NOMO-1 (cell line): ENCODE results near the gene PLPPR2.
"Not testable (repeated sequence)": the region's sequence is repeated elsewhere in the genome, so short reads cannot be mapped to it uniquely, and the experiment has no call there.

Experiments
- DNase-seq, 2 experiments: peaks; one replicate each; lab custom pipeline; 2025; ENCODE audit not compliant: unreplicated experiment in 2 of 2; lab: John Stamatoyannopoulos, UW

The PLPPR2 gene

DNA sequence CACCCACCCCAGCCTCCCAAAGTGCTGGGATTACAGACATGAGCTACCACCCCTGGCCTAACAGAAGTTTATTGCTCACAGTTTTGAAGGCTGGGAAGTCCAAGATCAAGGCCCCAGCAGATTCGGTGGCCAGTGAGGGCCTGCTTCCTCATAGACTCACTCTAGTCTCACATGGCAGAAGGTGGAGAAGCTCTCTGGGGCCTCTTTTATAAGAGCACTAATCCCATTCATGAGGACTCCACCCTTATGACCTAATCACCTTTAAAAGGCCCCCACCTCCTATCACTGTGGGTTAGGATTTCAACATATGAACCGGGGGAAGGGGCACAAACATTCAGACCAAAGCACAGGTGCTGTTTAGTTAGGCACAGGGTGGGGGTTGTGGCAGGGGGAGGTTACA is 12.3 kb downstream of the PLPPR2 start:
- no peak for DNase-seq

DNA sequence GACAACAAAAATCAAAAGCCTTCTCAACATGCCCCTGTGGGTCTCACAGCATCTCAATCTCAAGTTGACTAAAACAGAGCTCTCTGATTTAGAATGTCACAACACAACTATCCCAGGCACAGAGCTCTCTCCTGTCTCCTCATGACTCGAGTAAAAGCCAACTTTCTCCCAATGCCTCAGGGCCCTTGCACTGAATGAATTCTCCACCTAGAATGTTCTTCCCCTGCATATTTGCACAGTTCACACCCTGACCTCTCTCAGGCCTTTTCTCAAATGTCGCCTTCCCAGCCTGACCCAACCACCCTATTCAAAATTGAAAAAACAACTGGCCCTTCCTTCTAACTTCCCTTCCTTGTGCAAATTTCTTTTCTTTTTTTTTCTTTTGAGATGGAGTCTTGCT is 15.5 kb downstream of the PLPPR2 start:
- no peak for DNase-seq

DNA sequence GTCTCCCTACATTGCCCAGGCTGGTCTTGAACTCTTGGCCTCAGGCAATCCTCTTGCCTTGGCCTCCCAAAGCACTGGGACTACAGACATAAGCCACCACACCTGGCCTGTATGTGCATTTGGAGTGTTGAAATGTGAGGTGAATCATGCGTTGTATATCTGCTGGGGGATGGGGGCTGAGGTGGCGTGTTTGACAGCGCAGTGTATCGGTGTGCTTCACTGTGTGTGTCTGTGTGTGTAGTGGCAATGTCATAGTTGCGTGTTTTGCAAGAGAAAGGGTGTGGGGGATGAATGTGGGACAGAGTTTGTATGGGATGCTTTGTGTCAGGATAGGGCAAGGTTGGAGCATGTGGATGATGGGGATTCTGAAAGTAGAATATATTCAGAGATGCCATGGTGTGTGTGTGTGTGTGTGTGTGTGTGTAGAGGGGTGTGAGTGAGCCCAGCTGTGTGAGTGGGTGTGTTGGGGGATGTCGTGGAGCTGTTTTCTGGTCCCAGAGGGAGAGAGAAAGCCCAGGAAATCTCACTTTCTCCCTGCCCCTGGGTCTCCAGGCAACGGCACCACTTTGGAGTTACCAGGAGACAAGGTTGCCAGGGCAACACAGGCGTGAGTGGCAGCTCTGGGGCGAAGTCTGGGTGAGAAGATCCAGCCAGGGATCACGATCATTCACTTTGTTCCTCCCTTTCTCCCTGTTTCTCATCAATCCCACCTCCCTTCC is 18.1 kb downstream of the PLPPR2 start:
- DNase-seq = peak in 1 of 2 experiments; percentile 54

DNA sequence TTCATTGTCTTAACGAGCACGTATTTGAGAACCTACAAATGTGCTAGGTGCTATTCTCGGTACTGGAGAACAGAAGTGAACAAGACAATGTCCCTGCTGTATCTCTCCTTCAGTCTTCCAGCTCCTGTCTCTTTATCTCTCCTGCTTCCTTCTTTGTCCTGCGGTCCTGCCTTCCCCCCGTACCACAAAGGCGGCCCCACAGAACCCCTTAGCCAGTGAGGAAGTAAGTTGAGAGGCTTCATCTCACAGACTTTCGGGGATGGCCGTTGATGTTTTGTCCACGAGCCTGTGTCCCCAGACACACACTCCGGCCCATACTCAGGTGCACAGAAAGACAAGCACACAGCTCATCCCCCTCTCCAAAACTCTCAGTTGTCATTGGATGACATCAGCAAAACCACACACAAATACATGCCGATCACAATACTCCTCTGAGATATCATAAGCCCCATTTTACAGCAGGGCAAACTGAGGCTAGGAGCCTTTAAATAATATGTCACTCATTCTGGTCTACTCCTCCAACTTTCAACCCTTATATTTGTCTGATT is 18.7 kb downstream of the PLPPR2 start:
- DNase-seq = peak; percentile 38 to 54

DNA sequence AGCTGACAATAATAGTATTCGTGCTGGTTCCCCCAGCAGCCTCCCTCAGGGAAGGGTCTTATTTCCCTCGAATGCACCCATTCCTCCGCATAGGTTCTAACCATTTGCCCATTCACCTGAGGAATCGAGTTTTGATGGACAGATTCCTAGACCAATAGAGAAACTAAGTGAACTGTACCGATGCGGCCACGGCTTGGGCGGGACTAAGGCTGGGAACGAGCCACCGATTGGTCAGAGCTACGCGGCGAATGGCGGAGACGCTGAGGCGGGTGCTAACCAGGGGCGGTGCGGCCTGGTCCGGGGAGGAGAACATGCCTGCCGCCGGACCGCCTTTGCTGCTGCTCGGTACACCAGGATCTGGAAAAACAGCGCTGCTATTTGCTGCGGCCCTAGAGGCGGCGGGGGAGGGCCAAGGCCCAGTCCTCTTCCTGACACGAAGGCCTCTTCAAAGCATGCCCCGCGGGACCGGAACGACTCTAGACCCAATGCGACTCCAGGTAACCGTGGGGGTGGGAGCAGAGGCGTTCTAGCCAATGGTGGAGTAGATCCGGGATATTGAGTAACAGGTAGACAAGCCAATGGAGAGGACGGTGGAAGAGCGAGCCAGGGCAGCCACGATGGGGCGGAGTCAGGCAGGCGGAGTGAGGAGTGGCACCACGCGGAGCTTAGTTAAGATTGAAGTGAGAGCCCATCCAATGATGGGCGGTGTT is 19.4 kb downstream of the PLPPR2 start, which contains the start of gene SWSAP1:
SWSAP1 (plus strand) TSS at position 234 of the 710 bp plus-strand sequence; CDS start at position 249, 15 bp downstream.
- peak; percentile 99 to 100 for DNase-seq

DNA sequence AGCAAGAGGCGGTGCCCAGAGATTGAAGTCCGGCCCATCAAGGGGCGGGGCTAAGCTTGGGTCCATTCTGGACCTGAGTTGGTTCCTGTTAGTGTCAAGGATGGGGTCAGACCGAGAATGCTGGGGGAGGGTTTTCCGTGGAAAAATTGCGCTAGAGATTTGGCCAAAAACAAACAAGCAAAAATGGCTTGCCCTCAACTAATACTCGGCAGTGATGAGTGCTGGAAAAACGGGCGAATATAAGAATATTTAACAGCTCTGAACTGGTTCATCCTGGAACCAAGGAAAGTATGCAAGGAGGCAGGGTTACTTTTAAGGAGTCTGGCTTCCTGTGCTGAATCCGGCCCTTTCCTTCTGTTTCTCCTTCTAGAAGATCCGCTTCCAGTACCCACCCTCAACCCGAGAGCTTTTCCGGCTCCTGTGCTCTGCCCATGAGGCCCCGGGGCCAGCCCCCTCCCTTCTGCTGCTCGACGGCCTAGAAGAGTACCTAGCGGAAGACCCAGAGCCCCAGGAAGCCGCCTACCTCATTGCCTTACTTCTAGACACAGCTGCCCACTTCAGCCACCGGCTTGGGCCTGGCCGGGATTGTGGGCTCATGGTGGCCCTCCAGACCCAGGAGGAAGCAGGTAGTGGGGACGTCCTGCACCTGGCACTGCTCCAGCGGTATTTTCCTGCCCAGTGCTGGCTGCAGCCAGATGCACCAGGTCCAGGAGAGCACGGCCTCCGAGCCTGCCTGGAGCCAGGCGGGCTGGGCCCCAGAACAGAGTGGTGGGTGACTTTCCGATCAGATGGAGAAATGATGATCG is 20.1 kb downstream of the PLPPR2 start:
- peak; percentile 53 to 56 for DNase-seq

DNA sequence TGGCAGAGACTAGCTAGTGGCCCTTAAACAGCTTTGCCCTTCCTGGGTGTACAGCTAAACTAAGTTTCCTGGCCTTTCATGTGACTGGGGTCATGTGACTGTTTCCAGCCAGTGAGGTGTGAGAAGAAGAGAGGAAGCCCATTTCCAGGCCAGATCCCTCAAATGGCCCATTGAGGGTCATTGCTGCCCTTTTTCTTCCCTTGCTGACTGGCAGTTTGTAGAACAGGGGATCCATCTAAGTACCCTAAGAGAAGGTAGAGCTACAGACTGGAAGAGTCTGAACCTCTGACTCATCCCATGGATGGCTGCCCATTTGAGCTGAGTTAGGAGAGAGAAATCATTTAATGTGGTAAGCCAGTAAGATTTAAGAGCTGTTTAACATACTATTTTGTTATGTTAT is 22.0 kb downstream of the PLPPR2 start:
- DNase-seq = peak in 1 of 2 experiments; percentile 19

DNA sequence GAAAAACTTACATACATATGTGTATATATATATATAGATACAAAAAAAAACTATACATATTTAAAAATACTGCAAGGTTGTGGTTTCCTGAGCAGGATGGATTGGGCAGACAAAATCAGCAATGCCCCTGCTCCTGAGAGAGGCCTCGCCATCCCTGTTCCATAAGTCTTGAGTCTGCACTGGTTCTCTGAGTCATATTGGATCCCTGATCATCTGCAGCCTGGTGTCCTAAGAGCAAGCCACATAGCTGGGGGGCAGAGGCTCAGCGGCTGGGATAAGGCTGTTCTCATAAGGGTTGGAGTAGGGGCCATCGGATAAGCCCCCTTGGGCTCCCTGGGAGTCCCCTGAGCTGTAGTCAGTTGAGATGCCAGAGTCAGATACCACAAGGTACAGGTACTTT is 22.5 kb downstream of the PLPPR2 start:
- DNase-seq = no peak

DNA sequence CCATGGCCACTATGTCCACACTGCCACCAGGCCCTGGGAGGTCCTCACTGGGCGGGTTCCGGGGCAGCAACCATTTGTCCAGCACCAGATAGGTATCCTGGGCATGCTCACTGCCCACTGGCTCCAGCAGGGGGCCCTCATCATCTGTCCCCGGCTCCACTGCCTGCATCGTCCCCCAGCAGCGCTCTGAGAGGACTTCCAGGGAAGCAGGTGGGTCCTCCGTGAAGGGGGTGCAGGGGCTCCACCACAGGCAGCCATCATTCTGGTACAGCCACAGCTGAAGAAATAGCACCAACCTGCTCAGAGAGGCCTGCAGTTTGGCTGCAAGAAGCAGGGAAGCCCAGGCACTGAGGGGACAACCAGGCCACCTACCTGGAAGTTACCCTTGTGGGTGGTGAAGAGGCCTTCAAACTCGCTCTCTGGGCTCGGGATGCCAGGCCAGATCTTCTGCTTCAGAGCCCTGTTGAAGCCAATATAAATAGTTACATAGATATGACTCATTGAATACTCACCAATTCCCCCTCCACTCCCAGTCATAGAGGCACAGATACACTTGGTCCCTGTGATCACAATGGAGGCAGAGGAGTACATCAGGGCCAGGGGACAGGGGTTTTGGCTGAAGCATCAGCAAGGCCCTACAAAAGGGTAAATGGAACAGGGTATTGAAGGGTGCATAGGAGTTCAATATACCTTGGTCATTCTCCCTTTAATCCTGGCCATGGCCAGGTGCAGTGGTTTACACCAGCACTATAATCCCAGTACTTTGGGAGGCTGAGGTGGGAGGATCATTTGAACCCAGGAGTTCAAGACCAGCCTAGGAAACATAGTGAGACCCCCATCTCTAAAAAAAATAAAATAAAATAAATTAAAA is 23.3 kb downstream of the PLPPR2 start:
- no peak for DNase-seq

DNA sequence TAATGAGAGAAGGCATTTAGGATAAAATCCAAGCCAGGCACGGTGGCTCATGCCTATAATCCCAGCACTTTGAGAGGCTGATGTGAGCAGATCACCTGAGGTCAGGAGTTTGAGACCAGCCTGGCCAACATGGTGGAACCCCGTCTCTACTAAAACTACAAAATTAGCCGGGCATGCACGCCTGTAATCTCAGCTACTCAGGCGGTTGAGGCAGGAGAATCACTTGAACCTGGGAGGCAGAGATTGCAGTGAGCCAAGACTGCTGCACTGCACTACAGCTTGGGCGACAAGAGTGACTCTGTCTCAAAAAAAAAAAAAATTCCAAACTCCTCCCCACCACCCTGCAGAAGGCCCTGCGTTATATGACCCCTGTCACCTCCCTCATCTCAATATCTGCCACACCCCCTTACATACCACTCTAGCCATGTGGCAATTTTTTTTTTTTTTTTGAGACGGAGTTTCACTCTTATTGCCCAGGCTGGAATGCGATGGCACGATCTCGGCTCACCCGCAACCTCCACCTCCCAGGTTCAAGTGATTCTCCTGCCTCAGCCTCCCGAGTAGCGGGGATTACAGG is 24.1 kb downstream of the PLPPR2 start:
- not testable (repeated sequence) for DNase-seq

DNA sequence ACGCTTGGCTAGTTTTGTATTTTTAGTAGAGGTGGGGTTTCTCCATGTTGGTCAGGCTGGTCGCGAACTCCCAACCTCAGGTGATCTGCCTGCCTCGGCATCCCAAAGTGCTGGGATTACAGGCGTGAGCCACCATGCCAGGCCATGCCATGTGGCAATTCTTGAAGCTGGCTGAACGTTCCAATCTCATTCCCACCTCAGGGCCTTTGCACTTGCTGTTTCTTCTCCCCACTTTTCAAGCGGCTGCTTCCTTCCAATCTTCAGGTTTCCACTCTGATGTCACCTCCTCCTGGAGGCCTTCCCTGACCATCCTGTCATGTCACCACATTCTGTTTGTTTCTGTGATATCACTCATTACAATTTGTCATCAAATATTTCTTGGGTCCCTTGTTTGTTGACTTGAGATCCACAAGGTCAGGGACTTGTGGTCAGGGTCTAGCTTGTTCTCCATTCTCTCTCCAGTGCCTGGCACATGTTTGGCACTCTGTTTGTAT is 24.7 kb downstream of the PLPPR2 start:
- no peak for DNase-seq

DNA sequence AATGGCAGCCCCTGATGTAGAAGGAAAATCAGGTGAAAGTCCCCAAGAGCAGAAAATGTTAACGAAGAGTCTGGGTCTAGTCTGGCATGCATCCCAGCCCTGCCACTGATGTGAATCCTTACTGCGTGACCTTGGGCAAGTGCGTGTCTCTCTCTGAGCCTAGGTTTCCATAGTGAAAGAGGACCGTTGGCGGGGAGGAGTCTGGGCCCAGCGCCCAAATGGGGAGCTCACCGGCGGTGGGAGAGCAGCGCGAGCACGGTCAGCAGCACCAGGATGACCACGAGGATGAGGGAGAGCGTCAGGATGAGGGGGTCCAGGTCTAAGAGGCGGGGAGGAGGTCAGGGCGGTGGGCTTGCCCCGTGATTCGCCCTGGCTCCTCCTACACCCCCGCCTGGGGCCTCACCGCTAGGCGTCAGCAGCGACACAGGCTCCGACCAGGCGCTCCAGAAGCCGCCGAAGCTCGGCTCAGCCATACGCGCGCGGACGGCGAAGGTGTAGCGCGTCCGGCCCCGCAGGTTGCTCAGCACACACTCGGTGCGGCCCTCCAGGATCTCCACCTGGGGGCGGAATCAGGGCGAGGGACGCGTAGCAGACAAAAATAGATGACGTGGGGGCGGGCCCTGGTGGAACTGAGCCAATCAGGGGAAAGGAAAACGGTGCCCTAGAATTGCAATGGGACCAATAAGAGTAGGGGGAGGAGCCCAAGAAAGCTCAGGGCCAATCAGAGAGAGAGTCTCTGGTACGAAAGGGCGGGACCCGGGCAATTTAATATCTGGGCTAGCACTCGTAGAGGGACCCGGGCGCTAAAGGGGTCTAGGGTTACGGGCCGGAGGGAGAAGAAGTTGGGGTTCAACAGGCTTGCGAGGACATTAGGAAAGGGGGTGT is 25.7 kb downstream of the PLPPR2 start:
- peak; percentile 97 to 100 for DNase-seq

DNA sequence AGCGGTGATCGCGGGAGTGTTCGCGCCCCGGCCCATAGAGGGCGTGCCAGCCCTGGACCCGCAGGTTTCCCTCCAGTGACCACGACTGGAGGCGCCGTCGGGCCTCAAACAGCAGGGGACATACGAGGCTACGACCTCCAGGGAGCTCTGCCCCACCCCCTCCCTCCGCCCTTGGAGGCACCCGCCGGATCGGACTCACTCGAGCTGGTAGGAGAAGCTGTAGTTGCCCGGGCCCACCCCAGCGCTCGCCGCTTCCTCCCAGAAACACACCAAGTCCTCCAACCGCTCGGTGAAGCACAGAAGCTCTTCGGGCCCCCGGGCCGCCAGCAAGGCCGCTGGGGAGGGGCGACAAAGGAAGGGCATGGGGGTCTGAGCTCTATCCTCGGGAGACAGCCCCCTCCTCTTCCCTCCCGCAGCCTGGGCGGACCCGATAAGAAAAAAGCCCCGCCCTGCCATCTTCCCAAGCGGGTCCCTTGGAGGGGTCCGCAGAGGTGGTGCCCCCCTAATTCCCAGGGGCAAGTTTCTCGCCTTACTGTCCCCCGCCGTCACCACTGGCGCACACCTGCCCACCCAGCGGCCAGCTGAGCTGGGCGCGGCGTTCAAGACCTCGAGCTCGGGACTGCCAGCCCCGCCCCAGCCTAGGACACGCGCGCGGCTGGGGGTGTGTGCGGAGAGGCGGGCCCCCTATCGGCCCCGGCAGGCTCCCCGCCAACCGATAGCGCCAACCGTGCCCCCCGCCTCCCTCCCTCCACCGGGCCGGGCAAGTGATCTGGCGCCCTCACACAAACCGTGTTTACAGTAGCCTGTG is 27.9 kb downstream of the PLPPR2 start:
- DNase-seq = peak; percentile 63 to 80

DNA sequence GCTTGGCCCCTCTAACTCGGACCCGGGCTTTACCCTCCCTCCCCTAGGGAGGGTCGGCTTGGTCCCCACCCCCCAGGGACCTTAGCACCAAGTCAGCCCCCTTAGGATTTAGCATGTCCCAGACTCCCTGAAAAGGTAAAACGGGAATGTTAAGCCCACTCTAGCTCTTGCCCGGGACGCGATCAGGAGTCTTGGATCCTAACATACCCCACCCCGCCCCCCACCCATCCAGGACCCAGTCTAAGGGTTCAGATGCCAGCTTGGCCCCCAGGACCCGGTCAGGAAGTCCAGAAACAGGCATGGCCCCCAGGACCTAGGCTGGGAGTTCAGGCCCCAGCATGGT is 28.4 kb downstream of the PLPPR2 start:
- no peak for DNase-seq

DNA sequence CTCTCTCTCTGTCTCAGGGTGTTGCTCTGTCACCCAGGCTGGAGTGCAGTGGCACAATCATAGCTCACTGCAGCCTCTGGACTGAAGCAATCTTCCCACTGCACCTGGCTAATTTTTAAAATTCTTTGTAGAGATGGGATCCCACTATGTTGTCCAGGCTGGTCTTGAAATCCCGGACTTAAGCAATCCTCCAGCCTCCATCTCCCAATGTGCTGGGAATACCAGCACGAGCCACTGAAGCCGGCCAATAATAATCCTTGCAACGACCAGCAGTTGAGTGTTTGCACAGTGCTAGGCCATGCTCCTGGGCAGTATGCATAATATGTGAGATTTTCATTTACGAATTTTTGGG is 29.5 kb downstream of the PLPPR2 start:
- DNase-seq = no peak

DNA sequence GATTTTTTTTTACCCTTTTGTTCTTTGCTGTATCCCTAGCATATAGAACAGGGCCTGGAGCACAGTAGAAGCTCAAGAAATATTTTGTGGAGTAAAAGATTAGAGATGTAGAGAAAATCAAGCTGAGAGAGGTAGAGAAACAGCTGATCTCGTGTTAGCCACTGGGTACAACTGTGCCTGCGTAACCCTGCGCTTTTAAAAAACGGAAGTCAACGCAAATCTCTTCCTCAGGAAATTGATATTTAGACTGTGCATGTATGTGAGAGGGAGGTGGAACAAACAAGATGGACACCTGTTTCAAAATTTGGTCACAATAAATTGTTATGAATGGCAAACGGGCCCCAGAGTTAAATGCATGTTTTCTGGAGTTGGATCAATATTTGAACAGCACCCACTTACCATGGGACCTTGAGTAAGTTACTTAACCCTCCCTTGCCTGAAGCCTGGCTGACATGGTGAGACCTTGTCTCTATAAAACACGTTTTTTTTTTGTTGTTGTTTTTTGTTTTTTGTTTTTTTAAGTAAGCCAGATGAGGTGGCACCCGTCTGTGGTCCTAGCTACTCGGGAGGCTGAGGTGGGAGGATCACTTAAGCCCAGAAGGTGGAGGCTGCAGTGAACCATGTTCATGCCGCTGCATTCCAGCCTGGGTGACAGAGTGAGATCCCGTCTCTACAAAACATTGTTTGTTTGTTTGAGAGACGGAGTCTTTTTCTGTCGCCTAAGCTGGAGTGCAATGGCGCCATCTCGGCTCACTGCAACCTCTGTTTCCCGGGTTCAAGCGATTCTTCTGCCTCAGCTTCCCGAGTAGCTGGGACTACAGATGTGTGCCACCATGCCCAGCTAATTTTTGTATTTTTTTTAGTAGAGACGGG is 32.2 kb downstream of the PLPPR2 start:
- DNase-seq = peak; percentile 75 to 88

DNA sequence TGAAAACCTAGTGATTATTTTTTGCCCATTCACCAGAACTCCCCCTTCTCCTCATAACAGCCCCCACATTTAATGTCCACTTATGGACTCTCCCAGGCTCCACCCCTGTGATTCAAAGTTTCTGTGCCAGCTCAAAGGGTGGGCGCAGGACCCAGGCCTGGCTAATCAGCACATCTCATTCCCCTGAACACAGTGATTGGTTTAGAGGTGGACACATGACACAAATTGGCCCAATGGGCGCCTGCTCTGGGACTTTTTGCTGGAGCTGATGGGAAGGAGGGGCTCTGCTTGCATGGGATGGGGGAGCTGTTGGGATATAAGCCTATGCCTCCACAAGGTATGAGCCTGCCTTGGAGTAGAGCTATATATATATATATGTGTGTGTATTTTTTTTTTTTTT is 35.1 kb downstream of the PLPPR2 start:
- no peak for DNase-seq
